AG09319 (cell line): ENCODE measurements around the gene LASP1.

Source experiments
- DNase-seq: peaks from one replicate; pipeline ENCODE4 v3.0.0-alpha.2; 2010; ENCODE audit warnings: low read depth; ENCODE audit errors: extremely low read depth
- CTCF ChIP-seq: IDR thresholded peaks from 2 replicates; pipeline ENCODE4 v1.5.1; 2011; ENCODE audit warnings: low read depth, mild to moderate bottlenecking, inconsistent platforms, low read length, moderate library complexity

LASP1 gene

GRCh38 chr17:38914741-38915638 lies 45.1 kb downstream of the LASP1 start:
- TF ChIP-seq CTCF, result no peak
- DNase-seq, result no peak

GRCh38 chr17:38915639-38915995 lies 45.8 kb downstream of the LASP1 start:
- no peak for TF ChIP-seq CTCF

GRCh38 chr17:38916771-38917170 lies 46.9 kb downstream of the LASP1 start:
- no peak for DNase-seq
- no peak for TF ChIP-seq CTCF

More at GRCh38 chr17:38915639-38915995, 45.8 kb downstream of the LASP1 start:
- no peak for DNase-seq

- TF ChIP-seq CTCF, result no peak
- no peak for DNase-seq
These were observed 47.4 kb downstream of the LASP1 start for GRCh38 chr17:38917259-38917658.

GRCh38 chr17:38918129-38918913 lies 48.5 kb downstream of the LASP1 start:
- TF ChIP-seq CTCF, result no peak
- DNase-seq, result no peak

- no peak for DNase-seq
- no peak for TF ChIP-seq CTCF
These were observed 49.1 kb downstream of the LASP1 start for GRCh38 chr17:38918916-38919315.
